HG03025 (cell line): ENCODE results near the gene ACTR3.

ENCODE experiments used
- ATAC-seq: cut with Tn5 transposase; IDR thresholded peaks from one replicate; pipeline ENCODE4 v1.9.1; 2021; ENCODE audit warnings: mild to moderate bottlenecking, moderate library complexity; ENCODE audit not compliant: unreplicated experiment, low FRiP score

The ACTR3 gene

DNA sequence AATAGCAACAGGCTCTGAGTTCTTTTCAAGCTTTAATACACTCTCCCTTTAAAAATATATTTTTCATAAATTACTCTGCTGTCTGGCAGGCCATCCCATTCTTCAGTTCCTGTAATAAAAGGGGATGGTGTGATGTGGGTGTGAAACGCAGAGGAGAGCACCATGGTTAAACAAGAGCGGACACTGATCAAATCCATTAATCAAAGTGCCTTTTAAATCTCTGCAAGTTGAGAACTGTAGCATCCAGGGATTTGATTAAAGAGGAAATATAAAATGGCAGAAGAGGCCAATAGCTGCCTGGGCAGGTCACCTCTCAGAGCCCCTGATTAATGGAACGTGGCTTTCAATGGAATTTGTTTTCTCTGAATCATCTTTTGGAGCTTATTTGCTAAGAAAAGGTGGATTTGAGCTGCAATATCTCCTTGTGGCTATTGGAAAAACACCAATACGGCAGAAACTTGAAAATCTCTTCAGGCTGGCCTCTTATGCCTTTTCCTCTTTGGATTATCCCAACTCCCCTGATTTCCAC, 96.9 kb downstream of the ACTR3 start:
- ATAC-seq, result no peak

DNA sequence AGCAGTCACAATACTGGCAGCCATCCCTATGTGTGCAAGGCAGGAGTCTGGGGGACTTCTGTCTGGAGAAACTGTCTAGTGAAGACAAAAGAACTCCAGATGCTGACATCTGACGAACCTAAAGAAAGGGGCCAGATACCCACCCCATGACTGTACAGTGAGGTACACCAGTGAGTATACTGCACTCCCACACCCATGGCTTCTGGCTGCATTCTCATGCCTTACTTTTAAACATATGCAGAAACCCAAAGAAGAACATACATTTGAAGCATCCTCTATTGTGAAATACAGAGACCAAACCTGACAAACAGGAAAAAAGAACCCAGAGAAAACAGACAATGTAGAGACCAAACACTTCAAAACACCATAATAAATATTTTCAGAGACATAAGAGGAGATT, 102.2 kb downstream of the ACTR3 start:
- no peak for ATAC-seq

DNA sequence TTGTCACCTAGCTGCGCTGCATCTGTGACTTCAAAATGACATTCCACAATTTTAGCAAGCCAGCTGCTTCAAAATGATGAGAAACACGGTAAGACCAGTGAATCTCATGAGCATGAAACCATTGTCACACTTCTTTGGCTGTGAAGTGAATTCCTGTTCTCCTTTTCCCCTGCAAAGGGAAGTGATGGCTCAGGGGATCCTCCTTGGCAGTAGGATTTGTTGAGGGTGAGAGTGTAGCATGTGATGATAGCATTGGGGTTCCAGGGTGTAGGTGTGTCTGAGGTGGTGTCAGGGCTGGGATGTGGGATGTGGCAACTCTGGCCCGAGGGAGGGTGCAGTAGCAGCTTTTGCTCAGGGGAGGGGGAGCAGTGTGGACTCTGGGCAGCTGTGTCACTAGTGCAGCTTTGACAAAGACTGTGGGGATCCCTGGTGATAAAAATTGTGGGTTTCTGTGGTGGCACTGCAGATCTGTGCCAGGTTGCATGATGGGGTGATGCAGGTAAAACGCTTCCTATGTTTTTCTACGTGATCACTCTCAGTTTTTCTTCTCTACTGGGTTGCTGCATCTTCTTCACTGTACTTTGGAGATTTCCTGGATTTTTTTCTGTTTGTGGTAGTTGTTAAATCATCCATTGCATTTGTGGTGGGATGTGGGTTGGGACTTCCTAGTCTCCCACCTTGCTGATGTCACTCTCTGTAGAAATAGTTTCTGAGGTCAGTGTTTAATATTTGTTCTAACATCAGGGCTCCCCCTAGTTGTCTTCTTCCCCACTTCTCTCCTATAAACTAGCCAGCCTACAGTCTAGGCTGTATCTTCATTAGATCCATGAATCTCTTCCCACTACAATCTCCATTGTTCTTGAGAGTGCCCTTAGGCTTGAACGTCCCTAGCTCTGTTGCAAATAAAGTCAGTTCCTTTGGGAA, 107.0 kb downstream of the ACTR3 start:
- no peak for ATAC-seq

DNA sequence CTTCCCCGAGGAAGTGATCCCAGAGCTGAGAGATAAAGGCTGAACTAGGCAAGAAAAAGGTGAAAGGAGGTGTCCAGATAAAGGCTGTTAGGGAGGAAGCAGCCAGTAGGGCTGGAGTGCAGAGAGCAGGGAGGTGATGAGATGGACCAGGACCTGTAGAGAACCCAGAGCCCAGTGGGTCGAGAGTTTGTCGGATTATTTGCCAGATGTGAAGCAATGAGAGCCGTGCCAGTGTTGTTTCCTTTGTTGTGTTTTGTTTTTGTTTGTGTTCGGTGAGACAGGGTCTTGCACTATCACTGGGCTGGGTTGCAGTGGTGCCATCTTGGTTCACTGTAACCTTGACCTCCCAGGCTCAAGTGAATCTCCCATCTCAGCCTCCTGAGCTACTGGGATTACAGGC, 111.3 kb downstream of the ACTR3 start:
- ATAC-seq, result no peak

DNA sequence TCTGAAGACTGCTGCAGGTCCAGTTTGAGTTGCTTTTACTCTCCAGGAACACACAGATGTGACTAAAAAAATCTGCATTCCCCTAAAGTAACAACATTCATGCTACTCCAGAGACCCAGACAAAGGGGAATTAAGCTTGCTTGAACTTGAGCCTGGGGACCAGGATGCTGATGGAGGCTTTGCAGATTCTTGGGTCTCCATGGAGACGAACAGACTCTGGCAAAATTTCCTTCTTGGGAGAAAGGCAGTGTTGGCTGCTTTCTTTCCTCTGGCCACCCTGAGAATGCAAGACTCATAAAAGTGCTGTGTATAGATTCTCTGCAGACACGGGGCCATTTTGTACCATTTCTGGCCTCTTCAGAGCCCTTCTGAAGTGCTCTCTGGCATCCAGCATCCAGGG, 112.0 kb downstream of the ACTR3 start:
- no peak for ATAC-seq

DNA sequence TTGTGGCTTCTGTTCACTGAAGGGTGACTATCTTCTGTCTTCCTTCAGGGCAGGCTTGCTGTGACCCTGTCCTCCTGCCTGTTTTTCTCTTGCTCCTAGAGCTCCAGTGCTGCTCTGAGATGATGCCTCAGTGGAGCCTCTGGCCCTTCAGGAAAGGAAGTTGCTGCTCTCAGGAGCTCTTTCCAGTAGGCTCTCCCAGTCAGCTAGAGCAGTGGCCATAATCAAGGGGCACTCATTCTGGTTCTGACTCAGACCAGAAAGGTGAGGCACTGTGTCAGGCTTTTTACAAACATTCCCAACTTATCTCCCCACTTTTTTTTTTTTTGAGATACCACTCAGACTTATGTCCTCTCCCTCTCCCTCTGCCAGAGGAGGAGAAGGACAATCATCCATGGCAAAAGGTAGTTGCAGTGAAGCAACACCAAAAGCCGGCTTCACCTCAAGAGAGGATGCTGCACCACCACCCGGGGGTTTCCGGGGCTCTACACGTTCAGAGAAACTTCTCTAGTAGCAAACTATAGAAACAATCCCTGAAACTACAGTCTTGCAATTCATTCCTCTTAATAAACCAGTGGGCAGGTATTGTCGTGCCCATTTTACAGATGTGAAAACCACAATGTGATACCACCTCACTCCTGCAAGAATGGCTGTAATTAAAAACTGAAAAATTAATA, 115.4 kb downstream of the ACTR3 start:
- no peak for ATAC-seq

DNA sequence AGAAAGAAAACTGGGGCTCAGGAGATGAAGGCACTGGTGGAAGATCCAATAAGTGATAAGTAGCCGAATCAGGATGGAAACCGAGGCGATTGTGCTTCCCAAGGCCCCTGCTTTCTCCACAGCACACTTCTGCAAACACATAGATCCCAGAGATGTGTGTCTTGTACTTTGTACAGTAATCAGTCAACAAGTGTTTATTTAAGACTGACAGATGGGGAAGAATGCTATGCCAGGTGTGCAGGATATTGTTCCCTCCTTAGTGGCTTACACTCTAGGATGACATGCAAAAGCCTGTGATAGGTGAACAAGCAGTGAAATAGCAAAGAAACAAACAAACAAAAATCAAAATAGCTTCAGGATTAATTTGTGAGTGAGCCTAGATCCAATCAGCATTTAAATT, 116.6 kb downstream of the ACTR3 start:
- ATAC-seq, result no peak

DNA sequence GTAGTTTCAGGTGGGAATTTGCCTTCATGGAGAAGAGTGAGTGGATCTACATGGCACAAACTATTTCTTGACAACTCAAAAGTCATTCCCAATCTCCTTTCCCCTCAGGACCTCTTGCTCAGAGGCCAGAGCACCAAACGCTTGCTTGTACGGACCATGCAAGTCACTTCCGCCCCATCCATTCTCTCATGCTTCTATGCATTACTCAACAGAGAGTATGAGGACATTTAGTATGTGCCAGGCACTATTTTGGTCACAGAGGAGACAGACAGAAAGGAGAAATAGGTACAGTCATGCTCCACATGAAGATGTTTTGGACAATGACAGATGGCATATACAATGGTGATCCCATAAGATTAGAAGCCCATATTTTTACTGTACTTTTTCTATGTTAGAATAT, 117.5 kb downstream of the ACTR3 start:
- no peak for ATAC-seq

DNA sequence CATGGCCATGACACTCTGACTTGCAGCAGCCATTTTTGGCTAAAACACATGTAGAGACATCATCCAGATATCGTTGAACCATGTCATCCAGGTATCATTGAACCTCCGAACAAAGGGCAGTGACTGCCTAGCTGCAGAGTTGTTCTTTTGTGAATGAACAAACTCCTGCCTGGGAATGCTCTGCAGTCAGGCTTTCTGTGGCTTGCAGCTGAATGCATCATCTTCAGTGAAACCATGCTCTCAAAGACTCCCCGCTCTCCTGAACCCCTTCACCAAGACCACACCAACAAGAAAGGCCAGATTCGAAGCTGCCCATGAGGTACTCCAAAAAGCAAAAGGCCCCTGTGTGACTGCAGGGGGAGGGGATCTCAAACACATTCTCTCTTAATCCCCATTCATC, 118.8 kb downstream of the ACTR3 start:
- no peak for ATAC-seq

DNA sequence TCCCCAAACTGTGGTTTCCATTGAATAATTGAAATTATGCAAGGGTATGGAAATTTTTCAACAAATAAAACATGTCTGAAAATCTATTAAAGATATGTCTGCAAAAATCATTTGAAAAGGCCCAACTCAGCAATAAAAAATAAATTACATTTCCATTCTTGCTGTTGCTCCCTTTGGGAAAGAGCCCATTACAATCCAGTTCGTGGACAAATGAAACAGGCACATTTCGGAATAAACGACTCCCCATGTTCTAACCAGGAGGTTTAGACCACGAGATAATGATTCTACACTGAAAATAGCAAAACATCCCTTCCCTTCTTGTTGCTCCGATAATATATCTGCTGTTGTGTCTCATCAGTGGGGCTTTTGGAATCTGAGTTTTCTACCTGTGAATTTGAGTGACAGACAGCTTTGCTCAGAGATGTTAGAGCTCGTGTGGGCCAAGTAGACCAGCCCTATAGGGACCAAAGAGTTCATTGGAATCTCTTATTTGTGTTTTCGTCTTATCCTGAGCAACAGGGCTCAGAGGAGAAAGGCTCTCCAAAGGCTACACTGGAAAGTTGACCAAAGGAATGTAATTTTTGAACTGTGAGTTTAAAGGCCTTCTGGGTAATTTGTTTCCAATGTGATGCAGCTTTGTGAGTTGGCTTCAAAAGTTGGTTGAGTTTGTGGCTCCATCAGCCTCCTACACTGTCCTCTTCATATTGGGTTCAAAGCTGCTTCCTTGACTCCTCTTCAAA, 119.5 kb downstream of the ACTR3 start:
- ATAC-seq, result no peak

DNA sequence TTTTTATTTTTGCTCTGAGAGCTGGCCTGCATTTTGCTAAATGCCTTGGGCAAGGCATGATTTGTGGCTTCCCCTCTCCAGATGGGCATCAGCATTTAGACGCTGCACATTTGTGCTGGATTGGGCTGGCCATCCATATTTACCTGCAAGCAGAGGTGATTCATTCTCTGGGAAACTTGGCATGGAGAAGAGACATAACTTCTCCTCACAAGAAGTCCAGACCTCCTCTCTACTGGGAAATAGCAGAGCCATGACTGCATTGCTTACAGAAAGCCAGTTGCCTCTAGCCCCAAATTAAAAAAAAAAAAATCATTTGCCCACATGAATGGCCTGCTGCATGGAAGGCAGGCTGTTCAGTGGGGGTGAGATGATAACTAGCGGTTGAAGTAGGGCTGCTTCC, 120.1 kb downstream of the ACTR3 start:
- no peak for ATAC-seq

DNA sequence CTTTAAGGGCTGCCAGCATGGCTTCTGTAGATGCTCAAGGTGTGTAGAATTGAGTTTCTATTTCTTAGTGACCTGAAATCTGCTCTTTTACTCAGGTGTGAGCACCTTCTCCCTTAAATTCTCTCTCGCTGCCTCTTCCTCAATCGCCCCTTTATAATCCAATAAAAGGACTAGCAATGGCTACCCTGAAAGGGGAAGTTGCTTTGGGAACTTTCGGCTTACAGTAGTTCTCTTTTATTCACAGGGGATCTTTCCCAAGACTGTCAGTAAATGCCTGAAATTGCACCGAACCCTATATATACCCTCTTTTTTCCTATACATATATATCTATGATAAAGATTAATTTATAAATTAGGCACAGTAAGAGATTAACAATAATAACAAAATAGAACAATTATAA, 121.8 kb downstream of the ACTR3 start:
- no peak for ATAC-seq
